ENCODE measurements around the gene APEX2. TPM values are rescaled to one million over a fixed set of nuclear protein-coding genes. Genes with fewer than 3 reads are reported as not detected.

The APEX2 gene
- total RNA-seq, 1 donor: 6.5 TPM

DNA sequence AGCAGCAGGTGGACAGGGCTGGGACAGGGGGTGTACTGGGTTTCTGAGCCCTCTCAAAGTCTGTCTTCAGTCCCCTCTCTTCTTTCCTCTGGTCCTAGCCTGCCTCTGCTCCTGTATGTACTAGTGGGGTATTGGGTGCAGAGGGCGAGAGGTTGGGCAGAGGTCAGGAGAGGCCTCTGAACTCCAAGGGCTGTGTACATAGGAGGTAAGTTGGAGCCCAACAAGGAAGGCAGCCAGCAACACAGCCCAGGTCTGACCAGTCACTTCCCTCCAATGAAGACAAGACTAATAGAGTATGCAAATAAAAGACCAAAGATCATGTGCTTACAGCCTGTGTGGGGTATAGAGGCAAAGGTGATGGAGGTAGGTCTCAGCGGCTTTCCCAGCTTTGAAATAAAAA is 6.1 kb upstream of the APEX2 start, which contains the start of gene PFKFB1:
Gene PFKFB1 (minus strand): TSS at position 90 of the 400 bp plus-strand sequence. CDS start 181 bp downstream, outside the sequence.
- H2AFZ ChIP-seq (ENCODE audit: low read length): no peak within 1 kb of the TSS
- no peak within 1 kb of the TSS for H3K4me3 ChIP-seq (ENCODE audit: insufficient read depth, low read length)

DNA sequence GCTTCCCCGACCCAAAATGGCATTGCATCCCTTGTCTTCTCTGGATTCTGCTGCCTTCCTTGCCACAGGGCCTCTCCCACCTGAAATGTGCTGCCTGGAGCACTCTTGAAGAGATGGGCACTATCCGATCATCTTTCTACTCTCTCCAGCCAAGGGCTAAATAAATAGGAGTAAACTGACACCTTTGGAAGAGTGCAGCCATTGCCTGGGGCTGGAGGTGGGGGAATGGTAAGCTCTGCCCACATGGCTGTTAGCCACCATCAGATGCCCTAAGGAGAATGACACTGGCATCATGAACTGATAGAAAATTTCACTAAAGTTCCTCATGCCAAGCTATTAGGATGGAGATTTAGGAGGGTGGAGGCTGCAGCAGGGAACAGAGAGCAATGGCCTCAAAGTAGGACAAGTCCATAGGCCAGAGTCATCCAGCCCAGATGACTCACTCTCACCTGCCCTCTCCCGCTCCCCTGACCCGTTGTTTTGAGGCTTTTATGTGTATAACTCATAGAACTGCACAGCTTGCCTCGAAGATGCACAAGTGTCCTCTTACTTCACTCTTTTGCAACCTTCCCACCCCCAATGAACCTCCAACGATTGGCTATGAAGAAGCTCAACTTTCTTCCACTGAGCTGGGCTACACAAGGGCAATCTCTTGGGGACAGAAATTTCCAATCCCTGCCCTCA is 5.4 kb upstream of the APEX2 start:
- H4K20me1 ChIP-seq (ENCODE audit: insufficient read depth, low read length): no peaks in the 10 kb centered on the region
- H3K4me1 ChIP-seq (ENCODE audit: insufficient read depth, low read length): peaks cover 5% of the 10 kb centered on the region
- H3K27me3 ChIP-seq (ENCODE audit: insufficient read depth, low read length): peaks cover 10% of the 10 kb centered on the region
- H3K36me3 ChIP-seq (ENCODE audit: insufficient read depth, low read length): no peaks in the 10 kb centered on the region
- no peaks in the 10 kb centered on the region for H3K79me2 ChIP-seq (ENCODE audit: insufficient read depth, low read length)
- no peaks in the 10 kb centered on the region for H3K9me3 ChIP-seq (ENCODE audit: low read depth, low read length)
- no peak overlapping the region for H2AFZ ChIP-seq (ENCODE audit: low read length)
- TF ChIP-seq, protein P1, sequence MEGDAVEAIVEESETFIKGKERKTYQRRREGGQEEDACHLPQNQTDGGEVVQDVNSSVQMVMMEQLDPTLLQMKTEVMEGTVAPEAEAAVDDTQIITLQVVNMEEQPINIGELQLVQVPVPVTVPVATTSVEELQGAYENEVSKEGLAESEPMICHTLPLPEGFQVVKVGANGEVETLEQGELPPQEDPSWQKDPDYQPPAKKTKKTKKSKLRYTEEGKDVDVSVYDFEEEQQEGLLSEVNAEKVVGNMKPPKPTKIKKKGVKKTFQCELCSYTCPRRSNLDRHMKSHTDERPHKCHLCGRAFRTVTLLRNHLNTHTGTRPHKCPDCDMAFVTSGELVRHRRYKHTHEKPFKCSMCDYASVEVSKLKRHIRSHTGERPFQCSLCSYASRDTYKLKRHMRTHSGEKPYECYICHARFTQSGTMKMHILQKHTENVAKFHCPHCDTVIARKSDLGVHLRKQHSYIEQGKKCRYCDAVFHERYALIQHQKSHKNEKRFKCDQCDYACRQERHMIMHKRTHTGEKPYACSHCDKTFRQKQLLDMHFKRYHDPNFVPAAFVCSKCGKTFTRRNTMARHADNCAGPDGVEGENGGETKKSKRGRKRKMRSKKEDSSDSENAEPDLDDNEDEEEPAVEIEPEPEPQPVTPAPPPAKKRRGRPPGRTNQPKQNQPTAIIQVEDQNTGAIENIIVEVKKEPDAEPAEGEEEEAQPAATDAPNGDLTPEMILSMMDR (IDR thresholded peaks at IDR 0.05; ENCODE audit: extremely low read depth, low read depth, low read length): no peak
- H3K27ac ChIP-seq (ENCODE audit: low read depth, low read length): no peak overlapping the region
- no peak for DNase-seq (ENCODE audit: insufficient read length, low spot score, missing footprints)
- no peak overlapping the region for H3K4me2 ChIP-seq (ENCODE audit: insufficient read depth, low read length)
- H3K4me3 ChIP-seq (ENCODE audit: insufficient read depth, low read length): no peak overlapping the region

More for the DNA sequence above, 6.1 kb upstream of the APEX2 start, which contains the start of gene PFKFB1:
- Histone ChIP-seq H3K27ac (ENCODE audit: low read depth, low read length) (no peak within 1 kb of the TSS), H4K20me1 (ENCODE audit: insufficient read depth, low read length) (no peaks in the 10 kb centered on the region), H3K27me3 (ENCODE audit: insufficient read depth, low read length) (peaks cover 10% of the 10 kb centered on the region), H3K4me1 (ENCODE audit: insufficient read depth, low read length) (peaks cover 2% of the 10 kb centered on the region), H3K4me2 (ENCODE audit: insufficient read depth, low read length) (no peak within 1 kb of the TSS), H3K36me3 (ENCODE audit: insufficient read depth, low read length) (no peaks in the 10 kb centered on the region), H3K9me3 (ENCODE audit: low read depth, low read length) (no peaks in the 10 kb centered on the region), H3K79me2 (ENCODE audit: insufficient read depth, low read length) (no peaks in the 10 kb centered on the region)
- TF ChIP-seq, protein P1 (IDR thresholded peaks at IDR 0.05; ENCODE audit: extremely low read depth, low read depth, low read length): no peak
- DNase-seq (ENCODE audit: insufficient read length, low spot score, missing footprints): no peak

DNA sequence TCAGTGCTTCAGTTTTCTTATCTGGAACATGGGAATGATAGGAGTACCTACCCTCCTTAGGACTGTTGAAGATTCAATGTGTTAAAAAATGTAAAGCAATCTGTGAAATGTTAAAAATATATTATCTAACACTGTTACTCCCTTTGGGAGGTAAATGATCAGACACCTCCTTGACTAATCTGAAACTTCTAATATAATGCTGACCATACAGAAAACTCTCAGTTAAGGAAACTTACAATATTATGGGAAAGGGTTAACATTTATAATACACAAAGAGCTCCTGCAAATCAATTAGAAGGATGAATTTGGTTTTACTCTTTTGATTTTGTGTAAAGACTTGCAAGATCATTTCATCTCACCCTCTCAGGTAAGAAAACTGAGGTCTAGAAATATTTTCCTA is 4.5 kb upstream of the APEX2 start:
- H3K27me3 ChIP-seq (ENCODE audit: insufficient read depth, low read length): peaks cover 10% of the 10 kb centered on the region
- H3K4me1 ChIP-seq (ENCODE audit: insufficient read depth, low read length): peaks cover 5% of the 10 kb centered on the region
- H2AFZ ChIP-seq (ENCODE audit: low read length): no peak overlapping the region
- peaks cover 4% of the 10 kb centered on the region for H3K79me2 ChIP-seq (ENCODE audit: insufficient read depth, low read length)
- no peak overlapping the region for H3K4me3 ChIP-seq (ENCODE audit: insufficient read depth, low read length)
- TF ChIP-seq, protein P1 (IDR thresholded peaks at IDR 0.05; ENCODE audit: extremely low read depth, low read depth, low read length): no peak
- no peaks in the 10 kb centered on the region for H4K20me1 ChIP-seq (ENCODE audit: insufficient read depth, low read length)
- no peaks in the 10 kb centered on the region for H3K9me3 ChIP-seq (ENCODE audit: low read depth, low read length)
- H3K4me2 ChIP-seq (ENCODE audit: insufficient read depth, low read length): no peak overlapping the region
- DNase-seq (ENCODE audit: insufficient read length, low spot score, missing footprints): no peak
- no peaks in the 10 kb centered on the region for H3K36me3 ChIP-seq (ENCODE audit: insufficient read depth, low read length)
- no peak overlapping the region for H3K27ac ChIP-seq (ENCODE audit: low read depth, low read length)

DNA sequence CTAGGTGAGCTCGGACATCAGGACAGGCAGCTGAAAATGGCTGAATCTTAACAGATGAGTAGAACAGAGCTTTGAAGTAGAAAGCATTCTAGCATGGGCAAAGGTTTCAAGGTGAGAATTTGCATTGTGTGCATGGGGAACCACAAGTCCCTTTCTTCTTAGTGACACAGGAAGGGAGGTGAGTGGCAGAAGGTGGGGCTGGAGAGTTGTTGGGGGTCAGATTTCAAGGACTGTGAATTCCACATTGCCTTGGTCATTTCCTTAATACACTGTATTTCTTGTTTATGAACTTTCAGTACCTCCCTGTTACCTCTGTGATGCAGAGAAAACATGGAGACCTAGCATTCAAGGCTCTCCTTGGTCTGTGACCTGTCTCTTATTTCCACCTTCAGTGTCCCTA is 4.1 kb downstream of the APEX2 start:
- DNase-seq (ENCODE audit: insufficient read length, low spot score, missing footprints): no peak
- Histone ChIP-seq H3K4me1 (ENCODE audit: insufficient read depth, low read length) (peaks cover 28% of the 10 kb centered on the region), H3K36me3 (ENCODE audit: insufficient read depth, low read length) (peaks cover 11% of the 10 kb centered on the region), H3K27ac (ENCODE audit: low read depth, low read length) (no peak overlapping the region), H3K4me2 (ENCODE audit: insufficient read depth, low read length) (no peak overlapping the region), H3K4me3 (ENCODE audit: insufficient read depth, low read length) (no peak overlapping the region), H4K20me1 (ENCODE audit: insufficient read depth, low read length) (peaks cover 13% of the 10 kb centered on the region), H2AFZ (ENCODE audit: low read length) (no peak overlapping the region), H3K79me2 (ENCODE audit: insufficient read depth, low read length) (peaks cover 13% of the 10 kb centered on the region), H3K9me3 (ENCODE audit: low read depth, low read length) (no peaks in the 10 kb centered on the region), H3K27me3 (ENCODE audit: insufficient read depth, low read length) (no peaks in the 10 kb centered on the region)
- TF ChIP-seq, protein P1 (IDR thresholded peaks at IDR 0.05; ENCODE audit: extremely low read depth, low read depth, low read length): no peak
